Calu3 (cell line): Measurements from ENCODE around the gene FBXO2. TPM values are rescaled to one million over a fixed set of nuclear protein-coding genes. Genes with fewer than 3 reads are reported as not detected.

Experiments
- BruUV-seq: library from RNA; stranded (reverse); fragments of 400-500 nt; replicated peaks from 2 replicates; lab custom pipeline; 2021; lab: Mats Ljungman, UMichigan
- CTCF ChIA-PET: fragments of 300-600 bp; sonication (Branson Sonifier 250); formaldehyde crosslinking; loops from one replicate; lab custom pipeline; 2022; ENCODE audit warnings: antibody characterized with exemption; lab: Charles Lee
- DNase-seq: peaks from one replicate; pipeline ENCODE4 v3.0.0; 2022
- H3K27ac Mint-ChIP-seq: one replicate; pipeline ENCODE4 v1.8.0; 2022; ENCODE audit warnings: mixed read lengths; ENCODE audit not compliant: unreplicated experiment
- H3K27me3 Mint-ChIP-seq: one replicate; pipeline ENCODE4 v1.8.0; 2022; ENCODE audit warnings: mixed read lengths; ENCODE audit not compliant: unreplicated experiment
- H3K36me3 Mint-ChIP-seq: one replicate; pipeline ENCODE4 v1.8.0; 2022; ENCODE audit warnings: mild to moderate bottlenecking, moderate library complexity, mixed read lengths; ENCODE audit not compliant: insufficient read depth, unreplicated experiment
- H3K4me1 Mint-ChIP-seq: one replicate; pipeline ENCODE4 v1.8.0; 2022; ENCODE audit warnings: mild to moderate bottlenecking, low read depth, mixed read lengths; ENCODE audit not compliant: unreplicated experiment
- H3K4me3 Mint-ChIP-seq: one replicate; pipeline ENCODE4 v1.8.0; 2022; ENCODE audit warnings: mild to moderate bottlenecking, low read depth, moderate library complexity, mixed read lengths; ENCODE audit not compliant: unreplicated experiment
- H3K9me3 Mint-ChIP-seq: one replicate; pipeline ENCODE4 v1.8.0; 2022; ENCODE audit warnings: low read depth, mixed read lengths; ENCODE audit not compliant: unreplicated experiment
- CTCF ChIP-seq: fragments of 200-600 bp; IDR thresholded peaks from one replicate; pipeline ENCODE4 v1.8.0; 2022; ENCODE audit warnings: antibody characterized with exemption; ENCODE audit not compliant: unreplicated experiment
- intact Hi-C: fragments of 100-400 bp; cut with micrococcal nuclease; formaldehyde crosslinking; loops from one replicate; pipeline ENCODE4 v1.10.0; 2022; ENCODE audit not compliant: unreplicated experiment
- total RNA-seq: library from RNA; stranded (reverse); gene quantifications from 2 replicates; pipeline ENCODE4 v1.2.3, GENCODE V29; 2022

FBXO2 gene
- total RNA-seq, 1 experiment from 2014 or later = 3.3 TPM

- intact Hi-C loops = no loop called here
- H3K36me3 Mint-ChIP-seq = no peaks in the 10 kb centered on the region
- H3K4me3 Mint-ChIP-seq = no peak overlapping the region
- no peak overlapping the region for H3K27ac Mint-ChIP-seq
- H3K27me3 Mint-ChIP-seq = peaks cover 94% of the 10 kb centered on the region
- DNase-seq = no peak
- H3K4me1 Mint-ChIP-seq = no peaks in the 10 kb centered on the region
- BruUV-seq = no TSS peak
- no peaks in the 10 kb centered on the region for H3K9me3 Mint-ChIP-seq
- no peak for TF ChIP-seq CTCF
- CTCF ChIA-PET = no interaction called here
Measured at GRCh38 chr1:11599891-11600576, 54.2 kb downstream of the FBXO2 start.

- H3K9me3 Mint-ChIP-seq = no peaks in the 10 kb centered on the region
- no peaks in the 10 kb centered on the region for H3K4me1 Mint-ChIP-seq
- CTCF ChIA-PET = no interaction called here
- no peak for DNase-seq
- H3K36me3 Mint-ChIP-seq = no peaks in the 10 kb centered on the region
- H3K4me3 Mint-ChIP-seq = no peak overlapping the region
- TF ChIP-seq CTCF = no peak
- intact Hi-C loops = no loop called here
- BruUV-seq = no TSS peak
- peaks cover 89% of the 10 kb centered on the region for H3K27me3 Mint-ChIP-seq
- H3K27ac Mint-ChIP-seq = no peak overlapping the region
Measured at GRCh38 chr1:11598461-11598860, 55.8 kb downstream of the FBXO2 start.

Other genes with a start within 250 kb of the FBXO2 start
- 0.86 and 1.3 TPM in 2 replicates for gene DISP3, start 175.3 kb downstream of the FBXO2 start, total RNA-seq
- 9.8 and 10.1 TPM in 2 replicates for gene FBXO44, start 448 bp upstream of the FBXO2 start, total RNA-seq
- 3.0 and 3.9 TPM in 2 replicates for gene FBXO6, start 9.8 kb upstream of the FBXO2 start, total RNA-seq
- gene MAD2L2, start 26.7 kb upstream of the FBXO2 start, total RNA-seq = 19.2 and 23.4 TPM in 2 replicates
- not detected in 2 replicates for gene DRAXIN, start 37.3 kb upstream of the FBXO2 start, total RNA-seq
- gene AGTRAP, start 81.7 kb upstream of the FBXO2 start, total RNA-seq = 30.4 and 41.2 TPM in 2 replicates
- gene C1orf167, start 107.8 kb upstream of the FBXO2 start, total RNA-seq = not detected in 2 replicates
- 16.4 and 21.0 TPM in 2 replicates for gene MTHFR, start 151.5 kb upstream of the FBXO2 start, total RNA-seq
- 17.4 and 23.6 TPM in 2 replicates for gene CLCN6, start 151.8 kb upstream of the FBXO2 start, total RNA-seq
- not detected in 2 replicates for gene NPPA, start 193.4 kb upstream of the FBXO2 start, total RNA-seq
- gene NPPB, start 204.5 kb upstream of the FBXO2 start, total RNA-seq = not detected in 2 replicates